ENCODE measurements around the gene ANXA8.

Gene ANXA8

GRCh38 chr10:47453141-47454007 lies 30.5 kb downstream of the ANXA8 start:
- TF ChIP-seq ZFP3 (CRISPR knock-in tag; IDR thresholded peaks at IDR 0.05) (no peak), ESRRG (CRISPR knock-in tag; IDR thresholded peaks at IDR 0.05) (no peak), CSRNP3 (CRISPR knock-in tag; IDR thresholded peaks at IDR 0.05) (no peak), TSHZ2 (CRISPR knock-in tag; IDR thresholded peaks at IDR 0.05) (no peak), ZC3H10 (CRISPR knock-in tag; IDR thresholded peaks at IDR 0.05) (no peak), ISL1 (CRISPR knock-in tag; IDR thresholded peaks at IDR 0.05) (no peak), RARB (CRISPR knock-in tag; IDR thresholded peaks at IDR 0.05) (no peak)
- ATAC-seq, result no peak

GRCh38 chr10:47452495-47453140 lies 31.3 kb downstream of the ANXA8 start:
- TF ChIP-seq ISL1 (CRISPR knock-in tag; IDR thresholded peaks at IDR 0.05) (no peak), SNAI2 (CRISPR knock-in tag; IDR thresholded peaks at IDR 0.05) (no peak), ZNF565 (CRISPR knock-in tag; conservative IDR thresholded peaks at IDR 0.05; ENCODE audit: low read depth) (no peak), CSRNP3 (CRISPR knock-in tag; IDR thresholded peaks at IDR 0.05) (no peak), ZC3H10 (CRISPR knock-in tag; IDR thresholded peaks at IDR 0.05) (no peak), RARB (CRISPR knock-in tag; IDR thresholded peaks at IDR 0.05) (no peak), OSR1 (CRISPR knock-in tag; IDR thresholded peaks at IDR 0.05) (no peak), ARNTL (CRISPR knock-in tag; IDR thresholded peaks at IDR 0.05; ENCODE audit: borderline replicate concordance, low read depth) (no peak), ESRRG (CRISPR knock-in tag; IDR thresholded peaks at IDR 0.05) (no peak), TSHZ2 (CRISPR knock-in tag; IDR thresholded peaks at IDR 0.05) (no peak), ZNF70 (CRISPR knock-in tag; IDR thresholded peaks at IDR 0.05) (no peak), BACH2 (CRISPR knock-in tag; IDR thresholded peaks at IDR 0.05; ENCODE audit: borderline replicate concordance) (no peak), ZNF8 (CRISPR knock-in tag; IDR thresholded peaks at IDR 0.05) (no peak), ZFP3 (CRISPR knock-in tag; IDR thresholded peaks at IDR 0.05) (no peak), PATZ1 (CRISPR knock-in tag; IDR thresholded peaks at IDR 0.05; ENCODE audit: borderline replicate concordance) (no peak), POU6F1 (CRISPR knock-in tag; IDR thresholded peaks at IDR 0.05; ENCODE audit: borderline replicate concordance, low read depth) (no peak), CREB5 (CRISPR knock-in tag; IDR thresholded peaks at IDR 0.05; ENCODE audit: low read depth) (no peak), TOX (CRISPR knock-in tag; IDR thresholded peaks at IDR 0.05; ENCODE audit: borderline replicate concordance) (no peak)
- ATAC-seq, result 0 out of 3 replicates have a peak, but pooled peaks have one; percentile 15

Data from SK-N-SH treated with all-trans-retinoic acid at 6 μM for 48 hours (cell line).